H1 (cell line): ENCODE measurements around the gene SCAMP5. TPM values are rescaled to one million over a fixed set of nuclear protein-coding genes. Genes with fewer than 3 reads are reported as not detected.

Experiments used
- CTCF ChIA-PET: fragments of 300-600 bp; sonication (Branson Sonifier 250); formaldehyde crosslinking; loops from one replicate; lab custom pipeline; 2021; ENCODE audit not compliant: partially characterized antibody; lab: Charles Lee
- POLR2A ChIA-PET: fragments of 300-600 bp; sonication (Branson Sonifier 250); formaldehyde crosslinking; loops from one replicate; lab custom pipeline; 2021; ENCODE audit warnings: inconsistent platforms; ENCODE audit not compliant: partially characterized antibody; lab: Charles Lee
- DNase-seq, 2 experiments: peaks; one replicate each; pipeline versions ENCODE4 v3.0.0 to v3.0.0-alpha.2; 2010 to 2022; ENCODE audit warnings: low spot score in 2 of 2, low read depth in 1 of 2, mixed read lengths in 1 of 2
- FAIRE-seq: peaks from 2 replicates; lab custom pipeline; 2011; peaks lifted over from hg19 to GRCh38; lab: Jason Lieb, UNC
- H2AFZ ChIP-seq: 2 replicates; pipeline ENCODE4 v1.8.1; 2012; ENCODE audit warnings: low read length, inconsistent platforms
- H2AK5ac ChIP-seq: 2 replicates; pipeline ENCODE4 v1.6.1; 2013; ENCODE audit warnings: low read depth, low read length
- H2BK120ac ChIP-seq: replicated peaks from 2 replicates; pipeline ENCODE3; 2013; ENCODE audit warnings: low read depth, low read length, inconsistent platforms
- H2BK12ac ChIP-seq: 2 replicates; pipeline ENCODE4 v1.6.1; 2013; ENCODE audit warnings: low read depth, low read length
- H2BK15ac ChIP-seq: 2 replicates; pipeline ENCODE4 v1.6.1; 2013; ENCODE audit warnings: low read length
- H2BK20ac ChIP-seq: 2 replicates; pipeline ENCODE4 v1.6.1; 2013; ENCODE audit warnings: low read length
- H2BK5ac ChIP-seq: 2 replicates; pipeline ENCODE4 v1.6.1; 2013; ENCODE audit warnings: low read depth, low read length
- H3K14ac ChIP-seq: 2 replicates; pipeline ENCODE4 v1.6.1; 2013; ENCODE audit warnings: inconsistent platforms; ENCODE audit not compliant: insufficient read length
- H3K18ac ChIP-seq: 2 replicates; pipeline ENCODE4 v1.6.1; 2013; ENCODE audit warnings: low read length; ENCODE audit errors: extremely low read depth
- H3K23ac ChIP-seq: 2 replicates; pipeline ENCODE4 v1.6.1; 2013; ENCODE audit warnings: inconsistent platforms; ENCODE audit not compliant: insufficient read length
- H3K23me2 ChIP-seq: 2 replicates; pipeline ENCODE4 v1.6.1; 2013; ENCODE audit warnings: low read depth, low read length
- H3K27ac ChIP-seq: 2 replicates; pipeline ENCODE4 v1.6.1; 2011; ENCODE audit warnings: low read depth, low read length, inconsistent platforms
- H3K27me3 ChIP-seq, 4 experiments: replicated peaks in 1 of 4; 1 replicate in 1 of 4; 2 replicates in 3 of 4; pipeline versions ENCODE4 v1.6.1 to v1.8.1; 2011 to 2013; ENCODE audit warnings: low read length in 3 of 4, mild to moderate bottlenecking in 3 of 4, inconsistent platforms in 2 of 4, mixed read lengths in 2 of 4, moderate library complexity in 1 of 4; ENCODE audit not compliant: control insufficient read depth in 3 of 4, insufficient read depth in 3 of 4; ENCODE audit errors: extremely low read depth in 1 of 4
- H3K36me3 ChIP-seq, 4 experiments: 2 replicates each; pipeline versions ENCODE4 v1.6.1 to v1.8.1; 2011 to 2013; ENCODE audit warnings: mild to moderate bottlenecking in 4 of 4, low read length in 3 of 4, moderate library complexity in 2 of 4, control low read depth in 1 of 4, inconsistent platforms in 1 of 4; ENCODE audit not compliant: insufficient read depth in 4 of 4, control insufficient read depth in 2 of 4
- H3K4ac ChIP-seq: replicated peaks from 2 replicates; pipeline ENCODE3; 2013; ENCODE audit warnings: low read length, low read depth, mixed read lengths, inconsistent platforms; ENCODE audit not compliant: insufficient read length
- H3K4me1 ChIP-seq, 4 experiments: replicated peaks in 1 of 4; 1 replicate in 1 of 4; 2 replicates in 3 of 4; pipeline versions ENCODE4 v1.6.1 to v1.8.1; 2011 to 2013; ENCODE audit warnings: low read length in 3 of 4, inconsistent platforms in 2 of 4, mixed read lengths in 1 of 4; ENCODE audit not compliant: insufficient read depth in 4 of 4, control insufficient read depth in 3 of 4
- H3K4me2 ChIP-seq, 2 experiments: 2 replicates each; pipeline versions ENCODE4 v1.6.1 to v1.8.1; 2011 to 2013; ENCODE audit warnings: low read depth in 2 of 2, low read length in 2 of 2, control low read depth in 1 of 2, inconsistent platforms in 1 of 2, mild to moderate bottlenecking in 1 of 2; ENCODE audit not compliant: insufficient read depth in 1 of 2
- H3K4me3 ChIP-seq, 4 experiments: fragments of 200-600, 300-600 bp in 1 of 4; sonication (generic), shearing (Covaris generic), sonication (Bioruptor Twin) in 1 of 4; 2 replicates each; pipeline versions ENCODE4 v1.5.1 to v1.8.1; 2011 to 2016; ENCODE audit warnings: low read length in 4 of 4, low read depth in 3 of 4, control low read depth in 2 of 4, inconsistent platforms in 2 of 4, mild to moderate bottlenecking in 2 of 4, mixed read lengths in 1 of 4, moderate library complexity in 1 of 4; ENCODE audit not compliant: insufficient read depth in 2 of 4; ENCODE audit errors: extremely low read depth in 1 of 4
- H3K56ac ChIP-seq: replicated peaks from 2 replicates; pipeline ENCODE3; 2013; ENCODE audit warnings: low read depth, mild to moderate bottlenecking, mixed read lengths, low read length, inconsistent platforms; ENCODE audit not compliant: insufficient read length
- H3K79me1 ChIP-seq: 2 replicates; pipeline ENCODE4 v1.6.1; 2013; ENCODE audit warnings: low read depth, low read length, control low read depth
- H3K79me2 ChIP-seq, 2 experiments: 2 replicates each; pipeline versions ENCODE4 v1.6.1 to v1.8.1; 2012 to 2013; ENCODE audit warnings: low read length in 2 of 2, mild to moderate bottlenecking in 2 of 2, inconsistent platforms in 1 of 2; ENCODE audit not compliant: insufficient read depth in 2 of 2, control insufficient read depth in 1 of 2
- H3K9ac ChIP-seq, 4 experiments: replicated peaks in 1 of 4; 1 replicate in 1 of 4; 2 replicates in 3 of 4; pipeline versions ENCODE4 v1.6.1 to v1.8.1; 2011 to 2013; ENCODE audit warnings: low read depth in 3 of 4, low read length in 3 of 4, control low read depth in 2 of 4, mild to moderate bottlenecking in 2 of 4, moderate library complexity in 2 of 4, inconsistent platforms in 1 of 4; ENCODE audit errors: extremely low read depth in 1 of 4
- H3K9me3 ChIP-seq, 2 experiments: 2 replicates each; pipeline versions ENCODE4 v1.6.1 to v1.8.1; 2012 to 2013; ENCODE audit warnings: mild to moderate bottlenecking in 2 of 2, moderate library complexity in 2 of 2, control low read depth in 1 of 2, inconsistent platforms in 1 of 2, low read depth in 1 of 2, low read length in 1 of 2, mixed read lengths in 1 of 2; ENCODE audit not compliant: insufficient read depth in 2 of 2
- H4K20me1 ChIP-seq, 2 experiments: replicated peaks in 1 of 2; 2 replicates each; pipeline versions ENCODE3 to v1.8.1; 2011 to 2013; ENCODE audit warnings: inconsistent platforms in 2 of 2, low read length in 2 of 2, mild to moderate bottlenecking in 1 of 2; ENCODE audit not compliant: insufficient read depth in 2 of 2, control insufficient read depth in 1 of 2
- H4K5ac ChIP-seq: 2 replicates; pipeline ENCODE4 v1.6.1; 2013; ENCODE audit warnings: low read length, low read depth, mixed read lengths, inconsistent platforms; ENCODE audit not compliant: insufficient read length
- H4K8ac ChIP-seq: 2 replicates; pipeline ENCODE4 v1.8.0; 2013; ENCODE audit warnings: mild to moderate bottlenecking, moderate library complexity, low read length, inconsistent platforms; ENCODE audit not compliant: insufficient read depth; ENCODE audit errors: extremely low read depth
- H4K91ac ChIP-seq: replicated peaks from 2 replicates; pipeline ENCODE3; 2013; ENCODE audit warnings: low read length, mixed read lengths, inconsistent platforms; ENCODE audit not compliant: insufficient read length
- EP300 ChIP-seq, 2 experiments: IDR thresholded peaks; 1 replicate in 1 of 2; 2 replicates in 1 of 2; pipeline ENCODE4 v1.6.1; 2011 to 2012; ENCODE audit warnings: low read depth in 2 of 2, low read length in 2 of 2, mild to moderate bottlenecking in 2 of 2, borderline replicate concordance in 1 of 2, inconsistent platforms in 1 of 2, moderate library complexity in 1 of 2
- GABPA ChIP-seq: IDR thresholded peaks from 2 replicates; pipeline ENCODE4 v1.6.1; 2011; ENCODE audit warnings: mild to moderate bottlenecking, low read length, moderate library complexity, borderline replicate concordance; ENCODE audit not compliant: insufficient read depth
- GTF2F1 ChIP-seq: IDR thresholded peaks from 2 replicates; pipeline ENCODE4 v1.6.1; 2012; ENCODE audit warnings: low read depth, low read length, improper control_type of control experiment, borderline replicate concordance
- JUN ChIP-seq: IDR thresholded peaks from 2 replicates; pipeline ENCODE4 v1.6.1; 2011; ENCODE audit warnings: low read depth, mild to moderate bottlenecking, improper control_type of control experiment, low read length
- NANOG ChIP-seq: IDR thresholded peaks from 2 replicates; pipeline ENCODE4 v1.6.1; 2011; ENCODE audit warnings: low read length, low read depth, mild to moderate bottlenecking, inconsistent platforms; ENCODE audit not compliant: insufficient read depth, poor library complexity, severe bottlenecking
- PHF8 ChIP-seq: fragments of 200-600 bp; sonication (generic); conservative IDR thresholded peaks from 2 replicates; pipeline ENCODE4 v1.7.1; 2012; ENCODE audit warnings: low read depth, mild to moderate bottlenecking, inconsistent platforms, low read length, moderate library complexity
- RAD21 ChIP-seq, 2 experiments: IDR thresholded peaks in 1 of 2; conservative IDR thresholded peaks in 1 of 2; 2 replicates each; pipeline ENCODE4 v1.6.1; 2011; ENCODE audit warnings: low read depth in 2 of 2, low read length in 2 of 2, improper control_type of control experiment in 1 of 2, inconsistent platforms in 1 of 2, mild to moderate bottlenecking in 1 of 2, moderate library complexity in 1 of 2
- RFX5 ChIP-seq: IDR thresholded peaks from 2 replicates; pipeline ENCODE4 v1.6.1; 2011; ENCODE audit warnings: low read depth, low read length, improper control_type of control experiment, borderline replicate concordance
- SAP30 ChIP-seq: fragments of 300-600 bp; sonication (generic); IDR thresholded peaks from 2 replicates; pipeline ENCODE4 v1.7.1; 2012; ENCODE audit warnings: low read length, moderate library complexity, mild to moderate bottlenecking, inconsistent platforms; ENCODE audit not compliant: insufficient read depth, insufficient replicate concordance
- SIN3A ChIP-seq, 2 experiments: IDR thresholded peaks in 1 of 2; conservative IDR thresholded peaks in 1 of 2; 2 replicates each; pipeline ENCODE4 v1.6.1; 2011 to 2012; ENCODE audit warnings: low read length in 2 of 2, improper control_type of control experiment in 1 of 2, low read depth in 1 of 2, mild to moderate bottlenecking in 1 of 2
- TEAD4 ChIP-seq: IDR thresholded peaks from 2 replicates; pipeline ENCODE4 v1.6.1; 2012; ENCODE audit warnings: low read depth, low read length, inconsistent platforms, mixed read lengths
- YY1 ChIP-seq: IDR thresholded peaks from 2 replicates; pipeline ENCODE4 v1.6.1; 2011; ENCODE audit warnings: low read depth, mild to moderate bottlenecking, low read length
- WGBS, 2 experiments: shearing (Covaris generic) in 1 of 2; methylation state at CpG; one replicate each; pipeline versions ENCODE4 v1.1.6 to v1.1.7; 2013 to 2015; ENCODE audit warnings: low lambda C conversion rate in 2 of 2, mixed read lengths in 2 of 2, inconsistent platforms in 1 of 2, low coverage in 1 of 2, missing lambda C conversion rate in 1 of 2; ENCODE audit not compliant: insufficient replicate concordance in 2 of 2, insufficient coverage in 1 of 2, insufficient read length in 1 of 2; ENCODE audit errors: extremely low coverage in 1 of 2, missing lambda C conversion rate in 1 of 2; 5-methylcytosine and 5-hydroxymethylcytosine counted together
- polyA plus RNA-seq, 7 experiments: library from polyadenylated mRNA; depleted of rRNA in 3 of 7; stranded (reverse) in 5 of 7; unstranded in 2 of 7; fragments of >200 nt in 5 of 7; fragments of 200-250 nt in 2 of 7; gene quantifications; 1 replicate in 5 of 7; 2 replicates in 1 of 7; 4 replicates in 1 of 7; pipeline versions ENCODE4 v1.2.1 to v1.2.3, GENCODE V29; 2011 to 2013; ENCODE audit warnings: missing spikeins in 2 of 7, mixed read lengths in 2 of 7
- total RNA-seq: library from RNA; stranded (reverse); fragmentation: NEBNext Ultra II Directional; extraction: Animal tissue kit (Norgen Biotek cat#: 25700); gene quantifications from 2 replicates; pipeline ENCODE4 v1.2.1, GENCODE V29; 2021

The SCAMP5 gene
- total and polyA plus RNA-seq, 2 of the 8 experiments (the other 6 are each of a cell fraction or from before 2014, with no cell fraction given), result 55.4 to 94.7 TPM

GRCh38 chr15:75037685-75038084 is 42.3 kb downstream of the SCAMP5 start:
- Histone ChIP-seq H4K91ac (no peak overlapping the region), H2AK5ac (no peak overlapping the region), H4K5ac (no peak overlapping the region), H3K4me1 (peaks cover 2 to 7% (median 3%) of the 10 kb centered on the region in 4 experiments; a peak in 6 of 7 replicates), H3K18ac (no peak overlapping the region), H3K79me1 (no peaks in the 10 kb centered on the region; the same call in 1 of the 2 replicates), H3K36me3 (no peaks in the 10 kb centered on the region), H3K9ac (no peak overlapping the region), H2BK120ac (no peak overlapping the region), H3K27ac (no peak overlapping the region), H2BK12ac (no peak overlapping the region), H3K23me2 (no peaks in the 10 kb centered on the region), H3K4me2 (no peak overlapping the region), H3K79me2 (peaks cover 0 to 3% of the 10 kb centered on the region in 2 experiments; a peak in 1 of 4 replicates), H3K27me3 (no peaks in the 10 kb centered on the region), H4K8ac (no peak overlapping the region), H4K20me1 (peaks cover 4 to 18% of the 10 kb centered on the region in 2 experiments), H3K56ac (no peak overlapping the region), H2BK5ac (no peak overlapping the region), H2BK15ac (no peak overlapping the region), H3K23ac (no peak overlapping the region), H3K9me3 (no peaks in the 10 kb centered on the region), H3K4ac (no peak overlapping the region), H2BK20ac (no peak overlapping the region), H3K4me3 (no peak overlapping the region), H3K14ac (no peak overlapping the region), H2AFZ (no peak overlapping the region)
- no peak for DNase-seq
- FAIRE-seq, result no peak
- 93% methylated on average over 6 of the region's 6 CpGs; no CpG with 5 or more reads in 1 of the 2 experiments for WGBS, 2 experiments
- ChIA-PET POLR2A (interaction anchor here (0.5 to 1.0 kb wide), 3 partner anchors 109 to 433 kb away, joined by 3 to 4 read pairs (median 3); no protein-coding TSS in a partner anchor), CTCF (interaction anchor here (0.8 to 2.9 kb wide), 10 partner anchors 38 to 270 kb away, joined by 3 to 14 read pairs (median 5); partner anchors contain the start of gene C15orf39)
- no peak for TF ChIP-seq RFX5
- TF ChIP-seq SAP30, result no peak
- TF ChIP-seq NANOG, result no peak
- no peak for TF ChIP-seq GTF2F1
- TF ChIP-seq SIN3A (conservative IDR thresholded peaks at IDR 0.05 in 1 of 2, IDR thresholded peaks at IDR 0.05 in 1 of 2; ENCODE audit: low read depth in 1 of 2, low read length in 2 of 2), result no peak
- no peak for TF ChIP-seq JUN
- no peak for TF ChIP-seq GABPA
- no peak for TF ChIP-seq EP300 (IDR thresholded peaks at IDR 0.05; ENCODE audit: borderline replicate concordance in 1 of 2, low read depth in 2 of 2, low read length in 2 of 2)
- no peak for TF ChIP-seq PHF8
- no peak for TF ChIP-seq RAD21 (IDR thresholded peaks at IDR 0.05 in 1 of 2, conservative IDR thresholded peaks at IDR 0.05 in 1 of 2; ENCODE audit: low read depth in 2 of 2, low read length in 2 of 2)
- no peak for TF ChIP-seq TEAD4
- TF ChIP-seq YY1, result no peak
